ENCODE results near the gene ZNF653.
"Not testable (repeated sequence)": the region's sequence is repeated elsewhere in the genome, so short reads cannot be mapped to it uniquely, and the experiment has no call there.

- not testable (repeated sequence) for TF ChIP-seq POLR2AphosphoS5 (IDR thresholded peaks at IDR 0.05; ENCODE audit: insufficient read depth, low read depth, low read length); CTCF (IDR thresholded peaks at IDR 0.05; ENCODE audit: extremely low read depth in 1 of 2, insufficient read depth in 1 of 2, low read depth in 1 of 2, low read length in 2 of 2); MAX (IDR thresholded peaks at IDR 0.05; ENCODE audit: insufficient read depth, insufficient read length); POLR2A (IDR thresholded peaks at IDR 0.05; ENCODE audit: low read depth, low read length); EZH2 (IDR thresholded peaks at IDR 0.05; ENCODE audit: borderline replicate concordance, low read depth, low read length, severe bottlenecking); FOS (IDR thresholded peaks at IDR 0.05; ENCODE audit: borderline replicate concordance, insufficient read depth, low read length); JUN (IDR thresholded peaks at IDR 0.05; ENCODE audit: borderline replicate concordance, insufficient read depth, insufficient read length, low read depth)
Observed at GRCh38 chr19:11455233-11455554, 50.4 kb downstream of the ZNF653 start.
